Psoas muscle (tissue), 8 donors: ENCODE measurements around the gene ILF3. TPM values are rescaled to one million over a fixed set of nuclear protein-coding genes. Genes with fewer than 3 reads are reported as not detected.

Source experiments
- ATAC-seq, 4 donors: fragments of 200-7000 bp; cut with Tn5 transposase; one replicate each; pipeline ENCODE4 v1.9.1; 2020; ENCODE audit warnings: moderate library complexity in 3 of 4, mild to moderate bottlenecking in 2 of 4
- DNase-seq, 2 donors: peaks; one replicate each; pipeline ENCODE4 v3.0.0-alpha.2; 2020
- H3K27ac ChIP-seq: fragments of 200-600 bp; one replicate; pipeline ENCODE4 v1.8.0; 2022
- H3K27me3 ChIP-seq, 3 donors: fragments of 200-600 bp in 1 of 3; one replicate each; pipeline versions ENCODE4 v1.6.1 to v1.8.0; 2013 to 2022; ENCODE audit warnings: low read length in 2 of 3, mild to moderate bottlenecking in 2 of 3, moderate library complexity in 1 of 3; ENCODE audit not compliant: insufficient read depth in 3 of 3
- H3K36me3 ChIP-seq, 2 donors: fragments of 200-600 bp in 1 of 2; one replicate each; pipeline versions ENCODE4 v1.6.1 to v1.8.0; 2013 to 2022; ENCODE audit warnings: low read depth in 1 of 2, mild to moderate bottlenecking in 1 of 2, moderate library complexity in 1 of 2; ENCODE audit not compliant: insufficient read depth in 1 of 2
- H3K4me1 ChIP-seq: fragments of 200-600 bp; one replicate; pipeline ENCODE4 v1.8.0; 2022
- H3K4me3 ChIP-seq: fragments of 200-600 bp; one replicate; pipeline ENCODE4 v1.8.0; 2022; ENCODE audit warnings: mild to moderate bottlenecking
- H3K9me3 ChIP-seq: fragments of 200-600 bp; one replicate; pipeline ENCODE4 v1.8.0; 2022
- CTCF ChIP-seq: fragments of 200-600 bp; IDR thresholded peaks from one replicate; pipeline ENCODE4 v1.8.0; 2022; ENCODE audit warnings: antibody characterized with exemption
- WGBS, 3 donors: extraction: QIAGEN DNeasy Blood & Tissue Kit; methylation state at CpG; one replicate each; pipeline versions ENCODE4 v1.1.6 to v1.1.7; 2013; 5-methylcytosine and 5-hydroxymethylcytosine counted together
- intact Hi-C, 2 donors: fragments of 100-400 bp; cut with DNase I; formaldehyde crosslinking; loops; one replicate each; pipeline versions ENCODE4 v1.11.0 to v1.14.2; 2022
- polyA plus RNA-seq, 3 donors: library from polyadenylated mRNA; stranded (reverse); fragments of 200-250 nt; gene quantifications; one replicate each; pipeline ENCODE4 v1.2.3, GENCODE V29; 2013
- total RNA-seq, 4 donors: library from RNA; stranded (reverse); fragmentation: NEBNext Ultra II Directional in 2 of 4; extraction: Animal tissue kit (Norgen Biotek cat#: 25700) in 2 of 4; gene quantifications; one replicate each; pipeline versions ENCODE4 v1.2.1 to v1.2.4, GENCODE V29; 2021 to 2023
- donor health status: healthy with polysubstance abuse.
- donor health status: DM: no; HTN: no; CAD: no; lungs with moderate emphysema.
- donor health status: Bipolar disorder and iron deficiency.
- donor health status: healthy.
- donor health status: DM: yes; HTN: yes; CAD: no.
- donor health status: DM: no; HTN: no; CAD: no.
- donor health status: DM: no; HTN: no; CAD: no.
- donor health status: DM: yes; HTN: yes; CAD: no.

The ILF3 gene
- total and polyA plus RNA-seq, 7 donors, result 70.6 to 189 (median 148) TPM

DNA sequence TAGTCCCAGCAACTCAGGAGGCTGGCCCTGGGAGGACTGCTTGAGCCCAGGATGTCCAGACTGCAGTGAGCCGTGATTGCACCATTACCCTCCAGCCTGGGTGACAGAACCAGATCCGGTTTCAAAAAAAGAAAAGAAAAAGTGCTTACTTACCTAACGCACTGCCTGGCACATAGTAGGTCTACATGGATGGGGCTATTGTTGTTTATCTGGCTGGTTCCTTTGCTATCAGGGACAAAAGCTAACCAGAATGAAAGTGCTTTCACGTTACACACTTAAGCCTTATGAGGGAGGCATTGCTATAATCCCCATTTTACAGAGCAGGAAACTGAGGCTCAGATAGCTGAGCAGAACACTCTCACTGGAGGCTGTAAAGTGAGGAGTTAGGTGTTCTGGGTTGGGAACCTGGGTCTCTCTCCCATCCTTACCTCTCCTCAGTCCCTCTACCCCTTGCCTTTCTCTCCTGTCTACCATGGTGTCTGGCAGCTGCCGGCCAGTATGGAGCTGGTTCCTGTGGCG, 66.5 kb downstream of the ILF3 start:
- no peak for DNase-seq

GRCh38 chr19:10723591-10723990, 69.4 kb downstream of the ILF3 start:
- DNase-seq (no peak), ATAC-seq (no peak)
- no peaks in the 10 kb centered on the region for H3K27me3 ChIP-seq
- no peak overlapping the region for H3K27ac ChIP-seq
- no peak for TF ChIP-seq CTCF
- no peaks in the 10 kb centered on the region for H3K36me3 ChIP-seq
- intact Hi-C loops, result loop anchor here in 1 of 2 donors (5.0 kb wide), 1 partner anchor 139 kb away; no protein-coding TSS in a partner anchor
- H3K9me3 ChIP-seq, result no peaks in the 10 kb centered on the region
- WGBS, 3 donors, result 80 to 90% (median 82%) methylated on average over 3 of the region's 3 CpGs
- no peak overlapping the region for H3K4me3 ChIP-seq
- H3K4me1 ChIP-seq, result peaks cover 37% of the 10 kb centered on the region

More for the DNA sequence above, 66.5 kb downstream of the ILF3 start:
- no peak for ATAC-seq
- Histone ChIP-seq H3K27ac (no peak overlapping the region), H3K36me3 (no peaks in the 10 kb centered on the region), H3K4me1 (peaks cover 36% of the 10 kb centered on the region), H3K27me3 (no peaks in the 10 kb centered on the region), H3K4me3 (no peak overlapping the region), H3K9me3 (no peaks in the 10 kb centered on the region)
- 85 to 92% (median 90%) methylated on average over 6 of the region's 6 CpGs for WGBS, 3 donors
- intact Hi-C loops, result loop anchor here in 1 of 2 donors (5.0 kb wide), 1 partner anchor 142 kb away; no protein-coding TSS in a partner anchor
- TF ChIP-seq CTCF, result no peak

DNA sequence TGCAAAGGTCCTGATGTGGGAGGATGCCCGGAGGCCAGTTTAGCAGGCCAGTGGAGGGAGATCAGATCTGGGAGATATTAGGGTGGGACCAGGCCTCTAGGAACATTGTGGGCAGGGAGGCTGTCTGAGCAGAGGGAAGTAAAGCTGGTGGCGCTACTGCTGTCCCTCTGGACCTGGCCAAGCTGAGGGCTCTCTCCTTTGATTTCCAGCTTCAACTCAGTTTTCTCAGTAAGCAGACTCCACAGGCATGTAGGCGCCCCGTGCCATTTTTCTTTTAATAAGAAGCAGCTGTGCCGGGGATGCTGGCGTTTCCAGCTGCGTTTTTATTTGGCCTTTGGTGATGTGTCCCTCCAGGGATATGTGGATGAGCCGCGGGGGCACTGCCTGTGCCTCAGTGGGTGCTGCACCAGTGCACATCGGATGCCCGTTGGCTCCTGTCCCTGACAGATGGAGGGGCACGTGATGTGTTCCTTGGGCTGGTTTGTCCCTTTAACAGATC, 70.5 kb downstream of the ILF3 start:
- Histone ChIP-seq H3K4me3 (no peak overlapping the region), H3K4me1 (peaks cover 28% of the 10 kb centered on the region), H3K9me3 (no peaks in the 10 kb centered on the region), H3K36me3 (no peaks in the 10 kb centered on the region), H3K27me3 (no peaks in the 10 kb centered on the region), H3K27ac (no peak overlapping the region)
- WGBS, 3 donors, result 35 to 41% (median 41%) methylated on average over 12 of the region's 12 CpGs
- no peak for TF ChIP-seq CTCF
- DNase-seq (no peak), ATAC-seq (no peak)
- intact Hi-C loops, result loop anchor here in 1 of 2 donors (5.0 kb wide), 1 partner anchor 138 kb away; no protein-coding TSS in a partner anchor

DNA sequence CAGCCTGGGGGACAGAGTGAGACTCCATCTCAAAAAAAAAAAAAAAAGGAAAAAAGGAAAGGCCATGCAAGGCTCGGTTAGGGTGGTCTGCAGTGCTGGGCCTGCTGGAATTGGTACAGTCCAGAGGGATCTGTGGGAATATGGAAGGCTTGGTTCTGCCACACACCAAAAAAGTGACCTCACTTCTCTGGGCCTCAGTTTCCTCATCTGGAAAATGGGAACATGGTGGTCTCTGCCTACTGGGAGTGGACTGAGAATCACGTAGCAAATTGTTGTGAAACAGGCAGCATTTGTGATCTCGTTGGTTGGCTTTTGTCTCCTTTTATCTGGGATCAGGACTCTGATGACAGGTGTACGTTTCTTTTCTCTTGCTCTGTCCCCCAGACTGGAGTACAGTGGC, 71.3 kb downstream of the ILF3 start:
- no peaks in the 10 kb centered on the region for H3K36me3 ChIP-seq
- no peak for TF ChIP-seq CTCF
- intact Hi-C loops, result no loop called here
- peaks cover 21% of the 10 kb centered on the region for H3K4me1 ChIP-seq
- no peak overlapping the region for H3K4me3 ChIP-seq
- ATAC-seq (no peak), DNase-seq (no peak)
- no peak overlapping the region for H3K27ac ChIP-seq
- H3K27me3 ChIP-seq, result no peaks in the 10 kb centered on the region
- H3K9me3 ChIP-seq, result no peaks in the 10 kb centered on the region
- WGBS, 3 donors, result 79 to 82% (median 81%) methylated on average over 4 of the region's 4 CpGs

DNA sequence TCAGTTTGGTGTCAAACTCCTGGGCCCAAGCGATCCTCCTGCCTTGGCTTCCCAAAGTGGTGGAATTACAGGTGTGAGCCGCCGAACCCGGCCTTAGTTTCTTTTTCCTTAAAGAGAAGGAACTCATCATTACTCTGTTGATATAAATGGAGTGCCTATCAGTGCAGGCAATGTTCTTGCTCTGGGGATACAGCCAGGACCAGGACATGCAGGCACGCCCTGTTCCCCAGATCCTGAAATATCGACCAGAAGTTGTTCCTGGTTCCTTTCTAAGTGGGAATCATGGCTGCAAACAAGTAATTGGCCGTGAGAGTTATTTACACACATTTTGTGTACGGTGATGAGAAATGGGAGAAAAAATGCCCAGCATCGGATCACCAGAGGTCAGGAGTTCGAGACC, 72.1 kb downstream of the ILF3 start:
- H3K27ac ChIP-seq, result no peak overlapping the region
- intact Hi-C loops, result no loop called here
- H3K4me3 ChIP-seq, result no peak overlapping the region
- TF ChIP-seq CTCF, result no peak
- no peaks in the 10 kb centered on the region for H3K27me3 ChIP-seq
- DNase-seq (no peak), ATAC-seq (peak in 2 of 4 donors; percentile 46 to 62)
- no peaks in the 10 kb centered on the region for H3K9me3 ChIP-seq
- peaks cover 22% of the 10 kb centered on the region for H3K4me1 ChIP-seq
- no peaks in the 10 kb centered on the region for H3K36me3 ChIP-seq
- 55 to 92% (median 90%) methylated on average over 10 of the region's 10 CpGs for WGBS, 3 donors
